ENCODE results near the gene PAIP1.

- TF ChIP-seq CTCF (conservative IDR thresholded peaks at IDR 0.05; ENCODE audit: low read length) (no peak), EZH2phosphoT487 (IDR thresholded peaks at IDR 0.05; ENCODE audit: borderline replicate concordance) (no peak)
Measured at GRCh38 chr5:43514816-43515677, 41.8 kb downstream of the PAIP1 start, which contains the start of gene C5orf34.
